Loucy (cell line): ENCODE results near the gene POU2F1.

Source experiments
- H2AFZ ChIP-seq: fragments of 200-600 bp; sonication (generic); 2 replicates; pipeline ENCODE4 v1.6.0; 2016; ENCODE audit warnings: antibody characterized with exemption, mild to moderate bottlenecking, low read length, moderate library complexity
- H3F3A ChIP-seq: fragments of 200-600 bp; 2 replicates; pipeline ENCODE4 v1.6.0; 2016; ENCODE audit warnings: antibody characterized with exemption, low read depth, mild to moderate bottlenecking
- H3K27me3 ChIP-seq: fragments of 200-600 bp; sonication (generic); 2 replicates; pipeline ENCODE4 v1.6.1; 2014; ENCODE audit warnings: low read length, mild to moderate bottlenecking; ENCODE audit not compliant: insufficient read depth, poor library complexity, severe bottlenecking
- H3K36me3 ChIP-seq: fragments of 200-600 bp; sonication (generic); 2 replicates; pipeline ENCODE4 v1.6.1; 2016; ENCODE audit warnings: low read length; ENCODE audit not compliant: insufficient read depth
- H3K4me1 ChIP-seq: fragments of 200-600 bp; sonication (generic); 2 replicates; pipeline ENCODE4 v1.5.1; 2014; ENCODE audit warnings: low read length, mild to moderate bottlenecking; ENCODE audit not compliant: insufficient read depth, poor library complexity, severe bottlenecking
- H3K4me2 ChIP-seq: fragments of 200-600 bp; sonication (generic); 2 replicates; pipeline ENCODE4 v1.6.0; 2014; ENCODE audit warnings: antibody characterized with exemption, low read length, low read depth, mild to moderate bottlenecking; ENCODE audit not compliant: poor library complexity, severe bottlenecking
- H3K4me3 ChIP-seq: fragments of 200-600 bp; sonication (generic); 2 replicates; pipeline ENCODE4 v1.5.1; 2014; ENCODE audit warnings: low read length, mild to moderate bottlenecking, mixed read lengths; ENCODE audit not compliant: poor library complexity, severe bottlenecking
- H3K79me2 ChIP-seq: fragments of 200-600 bp; sonication (generic); 2 replicates; pipeline ENCODE4 v1.6.1; 2014; ENCODE audit warnings: low read length; ENCODE audit not compliant: insufficient read depth
- H3K9ac ChIP-seq: fragments of 200-600 bp; sonication (generic); 2 replicates; pipeline ENCODE4 v1.6.0; 2014; ENCODE audit warnings: mild to moderate bottlenecking, low read depth, low read length, moderate library complexity; ENCODE audit not compliant: poor library complexity, severe bottlenecking
- H3K9me2 ChIP-seq: fragments of 200-600 bp; sonication (generic); replicated peaks from 2 replicates; pipeline ENCODE4 v1.6.1; 2016; ENCODE audit warnings: low read depth, low read length, mixed read lengths
- H3K9me3 ChIP-seq: fragments of 200-600 bp; sonication (generic); 2 replicates; pipeline ENCODE4 v1.6.1; 2014; ENCODE audit warnings: mild to moderate bottlenecking, antibody characterized with exemption, low read length, low read depth; ENCODE audit not compliant: insufficient read depth
- H4K20me1 ChIP-seq: fragments of 200-600 bp; sonication (generic); 2 replicates; pipeline ENCODE4 v1.6.0; 2014; ENCODE audit warnings: antibody characterized with exemption, low read length, mild to moderate bottlenecking; ENCODE audit not compliant: insufficient read depth, poor library complexity, severe bottlenecking
- EZH2phosphoT487 ChIP-seq: fragments of 200-600 bp; IDR thresholded peaks from 2 replicates; pipeline ENCODE4 v1.6.1; 2018; ENCODE audit warnings: antibody characterized with exemption, mild to moderate bottlenecking, moderate library complexity, borderline replicate concordance
- TF ChIP-seq, protein P1 (sequence below): fragments of 200-600 bp; sonication (generic); conservative IDR thresholded peaks from 2 replicates; pipeline ENCODE4 v1.5.1; 2014; ENCODE audit warnings: mild to moderate bottlenecking, antibody characterized with exemption, low read length

POU2F1 gene

DNA sequence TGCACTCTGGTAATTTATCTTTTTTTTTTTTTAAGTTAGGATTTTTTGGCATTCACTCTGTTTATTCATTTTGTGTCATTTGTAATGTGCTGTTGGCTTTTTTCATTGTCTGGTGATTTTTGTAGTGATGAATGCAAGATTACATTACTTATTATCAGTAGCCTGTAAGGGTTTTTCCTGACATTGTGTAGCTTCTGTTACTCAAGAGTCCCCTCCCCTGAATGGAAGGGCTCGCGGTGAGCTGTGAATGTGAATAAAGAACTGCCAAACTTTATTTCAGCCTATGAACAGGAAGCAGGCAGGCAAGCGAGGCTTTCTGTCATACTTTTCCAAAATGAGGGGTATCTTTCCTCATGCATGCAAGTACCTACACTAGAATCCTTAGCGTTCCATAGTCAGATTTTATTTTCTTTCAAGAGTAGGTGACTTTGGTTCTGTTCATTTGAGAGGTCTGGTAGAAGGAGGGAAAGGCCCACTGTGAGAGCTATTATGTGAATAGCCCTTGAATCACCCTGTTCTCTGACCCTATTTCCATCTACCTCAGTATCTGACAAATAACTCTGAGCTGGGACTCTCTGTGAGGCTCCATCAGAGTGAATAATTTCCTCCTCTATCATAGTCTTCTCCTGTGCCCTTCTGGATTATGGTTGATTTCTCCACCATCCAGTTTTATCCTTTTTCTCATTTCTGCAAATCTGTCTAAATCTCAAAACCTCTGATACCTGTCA lies 183.6 kb downstream of the POU2F1 start:
- no peak overlapping the region for H3K4me3 ChIP-seq
- H3K79me2 ChIP-seq = no peaks in the 10 kb centered on the region
- no peaks in the 10 kb centered on the region for H3K27me3 ChIP-seq
- no peak overlapping the region for H2AFZ ChIP-seq
- no peak overlapping the region for H3K4me2 ChIP-seq
- H3K9me2 ChIP-seq = no peaks in the 10 kb centered on the region
- no peaks in the 10 kb centered on the region for H4K20me1 ChIP-seq
- H3K9me3 ChIP-seq = no peaks in the 10 kb centered on the region
- H3K9ac ChIP-seq = no peak overlapping the region
- H3F3A ChIP-seq = no peaks in the 10 kb centered on the region
- no peaks in the 10 kb centered on the region for H3K4me1 ChIP-seq
- TF ChIP-seq EZH2phosphoT487 = no peak
- TF ChIP-seq, protein P1, sequence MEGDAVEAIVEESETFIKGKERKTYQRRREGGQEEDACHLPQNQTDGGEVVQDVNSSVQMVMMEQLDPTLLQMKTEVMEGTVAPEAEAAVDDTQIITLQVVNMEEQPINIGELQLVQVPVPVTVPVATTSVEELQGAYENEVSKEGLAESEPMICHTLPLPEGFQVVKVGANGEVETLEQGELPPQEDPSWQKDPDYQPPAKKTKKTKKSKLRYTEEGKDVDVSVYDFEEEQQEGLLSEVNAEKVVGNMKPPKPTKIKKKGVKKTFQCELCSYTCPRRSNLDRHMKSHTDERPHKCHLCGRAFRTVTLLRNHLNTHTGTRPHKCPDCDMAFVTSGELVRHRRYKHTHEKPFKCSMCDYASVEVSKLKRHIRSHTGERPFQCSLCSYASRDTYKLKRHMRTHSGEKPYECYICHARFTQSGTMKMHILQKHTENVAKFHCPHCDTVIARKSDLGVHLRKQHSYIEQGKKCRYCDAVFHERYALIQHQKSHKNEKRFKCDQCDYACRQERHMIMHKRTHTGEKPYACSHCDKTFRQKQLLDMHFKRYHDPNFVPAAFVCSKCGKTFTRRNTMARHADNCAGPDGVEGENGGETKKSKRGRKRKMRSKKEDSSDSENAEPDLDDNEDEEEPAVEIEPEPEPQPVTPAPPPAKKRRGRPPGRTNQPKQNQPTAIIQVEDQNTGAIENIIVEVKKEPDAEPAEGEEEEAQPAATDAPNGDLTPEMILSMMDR = no peak
- H3K36me3 ChIP-seq = peaks cover 75% of the 10 kb centered on the region

DNA sequence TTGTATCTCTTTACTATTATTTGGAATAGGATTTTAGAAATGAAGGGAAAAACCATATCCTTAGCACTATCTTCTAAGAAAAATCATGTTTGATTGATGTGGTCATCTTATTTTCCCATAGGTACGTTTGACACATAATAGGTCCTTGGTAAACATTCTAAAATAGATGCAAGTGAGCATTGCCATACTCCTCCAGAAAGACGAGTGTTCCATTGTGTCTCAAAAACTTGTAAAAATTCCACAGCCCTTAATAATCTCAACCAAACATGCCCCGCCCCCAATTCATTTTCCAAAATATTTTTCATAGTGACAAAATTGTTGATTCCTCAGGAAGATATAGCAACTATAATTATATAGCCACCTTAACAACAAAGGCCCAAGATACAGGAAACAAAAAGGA lies 184.2 kb downstream of the POU2F1 start:
- Histone ChIP-seq H3K9me3 (no peaks in the 10 kb centered on the region), H4K20me1 (no peaks in the 10 kb centered on the region), H3K36me3 (peaks cover 75% of the 10 kb centered on the region), H3K4me3 (no peak overlapping the region), H3K27me3 (no peaks in the 10 kb centered on the region), H3F3A (no peaks in the 10 kb centered on the region), H3K9me2 (no peaks in the 10 kb centered on the region), H3K79me2 (no peaks in the 10 kb centered on the region), H2AFZ (no peak overlapping the region), H3K4me2 (no peak overlapping the region), H3K4me1 (no peaks in the 10 kb centered on the region), H3K9ac (no peak overlapping the region)
- TF ChIP-seq, protein P1 = no peak
- no peak for TF ChIP-seq EZH2phosphoT487

DNA sequence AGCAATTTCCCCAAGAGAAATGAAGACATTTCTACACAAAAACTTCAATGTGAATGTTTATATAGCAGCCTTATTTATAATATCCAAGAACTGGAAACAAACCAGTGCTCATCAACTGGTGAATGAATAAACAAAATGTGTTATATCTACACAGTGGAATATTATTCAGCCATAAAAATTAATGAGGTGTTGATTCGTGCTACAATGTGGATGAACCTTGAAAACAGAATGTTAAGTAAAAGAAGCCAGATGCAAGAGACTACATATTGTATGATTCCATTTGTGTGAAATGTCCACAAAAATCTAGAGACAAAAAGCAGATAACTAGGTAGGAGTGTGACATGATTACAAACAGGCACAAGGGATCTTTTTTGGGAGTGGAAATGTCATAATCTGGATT lies 187.7 kb downstream of the POU2F1 start:
- H3K4me3 ChIP-seq = no peak overlapping the region
- no peaks in the 10 kb centered on the region for H3K9me2 ChIP-seq
- no peaks in the 10 kb centered on the region for H3K4me1 ChIP-seq
- H3K36me3 ChIP-seq = peaks cover 72% of the 10 kb centered on the region
- no peak overlapping the region for H3K4me2 ChIP-seq
- H3F3A ChIP-seq = no peaks in the 10 kb centered on the region
- no peaks in the 10 kb centered on the region for H3K9me3 ChIP-seq
- no peak for TF ChIP-seq EZH2phosphoT487
- TF ChIP-seq, protein P1 = no peak
- no peak overlapping the region for H3K9ac ChIP-seq
- H4K20me1 ChIP-seq = no peaks in the 10 kb centered on the region
- no peak overlapping the region for H2AFZ ChIP-seq
- H3K27me3 ChIP-seq = no peaks in the 10 kb centered on the region
- H3K79me2 ChIP-seq = no peaks in the 10 kb centered on the region
